HG03039 (cell line): ENCODE measurements around the gene NUAK1.

ENCODE experiments used
- ATAC-seq: cut with Tn5 transposase; IDR thresholded peaks from one replicate; pipeline ENCODE4 v1.9.1; 2021; ENCODE audit warnings: mild to moderate bottlenecking, moderate library complexity; ENCODE audit not compliant: unreplicated experiment

The NUAK1 gene

DNA sequence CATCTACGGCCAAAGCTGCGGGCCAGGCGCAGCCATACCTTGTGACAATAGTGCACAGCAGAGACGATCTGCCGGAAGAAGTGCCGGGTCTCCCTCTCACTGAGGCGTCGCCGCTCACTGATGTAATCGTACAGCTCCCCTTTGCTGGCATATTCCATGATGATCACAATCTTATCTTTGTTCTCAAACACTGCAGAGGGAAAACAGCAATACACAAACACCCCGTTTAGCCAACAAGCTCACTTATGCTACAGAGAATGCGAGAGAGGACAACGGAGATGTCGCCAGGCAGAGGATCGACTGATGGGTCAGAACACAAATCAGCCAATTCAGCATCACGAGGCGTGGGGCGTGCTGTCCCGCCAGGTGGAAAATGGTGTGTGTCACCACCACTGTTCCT is 52.1 kb downstream of the NUAK1 start:
- ATAC-seq: no peak

DNA sequence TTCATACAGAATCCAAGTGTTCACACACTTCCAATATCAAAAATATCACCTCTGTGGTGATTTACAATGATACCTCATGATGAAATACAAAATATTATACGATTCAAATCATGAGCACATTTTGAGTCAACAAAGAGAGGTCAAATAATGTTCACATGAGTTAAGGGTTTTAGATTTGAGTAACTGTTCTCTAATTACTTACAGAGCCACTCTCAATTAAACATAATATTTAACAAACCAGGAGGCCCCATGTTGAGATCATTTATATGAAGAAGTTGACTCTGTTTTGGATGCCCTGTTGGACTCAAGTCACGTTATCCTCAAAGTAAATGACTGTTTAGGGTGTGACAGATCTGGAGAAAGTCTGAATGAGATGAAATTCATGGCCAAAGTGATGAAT is 53.5 kb downstream of the NUAK1 start:
- ATAC-seq: no peak

- no peak for ATAC-seq
These were observed 54.0 kb downstream of the NUAK1 start for GRCh38 chr12:106084759-106085158.

GRCh38 chr12:106084014-106084671 is 54.6 kb downstream of the NUAK1 start:
- no peak for ATAC-seq

DNA sequence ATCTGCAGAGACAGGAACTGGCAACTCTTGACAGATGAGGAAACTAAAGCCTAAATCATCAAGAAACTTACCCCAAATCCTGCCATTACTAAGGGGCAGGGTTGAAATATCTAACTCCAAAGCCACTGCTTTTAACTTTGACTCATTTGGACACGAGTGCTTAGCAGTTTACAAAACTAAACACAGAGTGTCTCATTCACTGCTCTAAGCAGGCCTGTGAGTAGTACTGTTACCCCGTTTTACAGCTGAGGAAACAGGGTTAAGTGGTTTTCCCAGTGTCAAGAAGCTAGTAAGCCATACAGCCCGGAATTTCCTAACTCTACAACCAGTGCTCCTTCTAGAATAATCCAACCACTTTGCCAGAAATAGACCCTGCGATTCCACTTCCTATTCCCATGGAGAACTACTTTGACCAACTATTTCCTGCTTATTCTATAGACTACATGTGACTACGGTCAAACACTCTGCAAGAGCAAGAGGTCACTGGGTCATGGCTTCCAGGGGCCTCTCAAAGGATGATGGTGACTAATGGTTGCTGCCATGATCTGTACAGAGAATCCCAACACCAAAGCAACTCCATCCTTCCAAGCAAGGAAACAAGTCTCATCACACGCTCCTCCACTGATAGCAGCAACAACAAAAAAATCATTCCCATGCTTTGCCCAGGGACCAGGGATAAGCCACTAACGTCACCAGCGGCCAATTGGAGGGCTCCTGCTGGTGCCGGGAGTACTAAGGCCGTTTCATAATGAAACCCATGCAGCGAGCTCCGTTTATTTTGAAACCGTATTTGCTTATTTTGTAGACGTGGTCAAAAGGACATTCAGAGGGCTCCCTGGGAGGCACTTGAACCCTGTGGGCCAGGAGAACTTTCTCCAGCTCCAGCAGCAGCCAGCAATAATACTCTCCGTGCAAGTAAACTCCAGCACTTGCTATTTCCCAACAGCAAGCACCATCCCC is 56.3 kb downstream of the NUAK1 start:
- no peak for ATAC-seq

GRCh38 chr12:106081606-106082005 is 57.1 kb downstream of the NUAK1 start:
- no peak for ATAC-seq

GRCh38 chr12:106080791-106081170 is 58.0 kb downstream of the NUAK1 start:
- ATAC-seq: no peak

DNA sequence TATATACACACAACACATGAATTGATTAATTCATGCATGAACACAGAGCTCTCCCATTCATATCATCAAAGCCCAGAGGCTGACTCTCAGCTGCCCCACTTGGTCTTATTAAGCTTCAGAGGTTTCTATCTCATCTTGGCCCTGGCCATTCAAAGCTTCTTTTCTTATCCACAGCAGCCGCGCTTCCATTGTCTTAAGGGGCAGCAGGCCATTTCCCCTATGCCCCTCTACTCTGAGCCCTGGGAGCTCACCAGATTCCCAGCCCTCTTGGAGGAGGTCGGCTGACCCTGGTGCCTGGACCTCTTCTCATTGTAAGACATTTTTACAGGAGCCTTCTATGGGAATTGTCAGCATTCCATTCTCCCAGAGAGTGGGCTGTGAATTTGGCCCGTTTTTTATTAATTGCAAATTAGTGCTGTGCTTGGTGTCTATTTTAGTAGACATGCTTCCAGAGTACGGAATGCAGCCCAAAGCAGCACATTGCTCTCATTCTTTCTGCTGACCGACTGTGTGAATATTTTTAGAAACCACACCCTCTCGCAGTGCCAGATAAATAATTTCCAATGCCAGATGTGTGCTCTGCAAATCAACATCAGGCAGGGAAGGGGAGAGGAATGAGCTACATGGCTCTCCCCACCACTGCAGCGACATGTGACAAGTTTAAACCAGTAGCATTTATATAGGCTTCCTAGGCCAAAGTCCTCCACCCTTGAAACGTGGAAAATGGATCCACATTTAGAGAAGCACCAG is 58.5 kb downstream of the NUAK1 start:
- no peak for ATAC-seq

- ATAC-seq: no peak
These were observed 59.5 kb downstream of the NUAK1 start for GRCh38 chr12:106079148-106079738.

GRCh38 chr12:106078358-106079010 is 60.3 kb downstream of the NUAK1 start:
- no peak for ATAC-seq

DNA sequence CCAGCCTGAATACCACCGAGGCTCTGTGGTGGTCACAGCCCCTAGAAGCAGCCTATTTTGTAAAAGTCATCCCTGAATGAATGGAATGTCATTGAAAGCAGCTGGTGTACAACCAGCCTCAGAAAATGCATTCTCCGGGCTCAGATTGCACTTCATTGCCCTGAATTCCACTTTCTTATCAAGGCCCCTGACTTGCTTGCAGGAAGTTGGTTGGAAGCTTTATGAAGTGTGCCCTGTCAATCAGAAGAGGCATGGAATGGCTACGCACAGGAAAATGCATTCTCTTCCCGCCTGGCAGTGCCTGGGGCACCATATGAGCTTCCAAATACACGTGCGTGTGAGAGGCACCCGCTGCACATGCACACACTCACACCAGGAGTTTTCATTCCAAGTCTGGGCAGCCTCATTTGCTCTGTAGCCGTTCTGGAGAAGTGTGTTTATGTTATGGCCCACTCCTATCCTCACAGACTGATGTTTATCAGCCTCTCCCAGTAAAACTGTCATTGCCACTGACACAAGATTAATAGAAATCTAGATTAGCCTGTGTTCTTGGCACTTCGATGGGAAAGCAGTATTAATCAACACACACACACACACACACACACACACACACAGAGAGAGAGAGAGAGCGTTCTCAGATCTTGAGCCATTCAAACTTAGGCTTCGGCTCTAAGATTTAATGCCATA is 63.9 kb downstream of the NUAK1 start:
- no peak for ATAC-seq

- no peak for ATAC-seq
These were observed 64.4 kb downstream of the NUAK1 start for GRCh38 chr12:106074361-106074705.

GRCh38 chr12:106073179-106073578 is 65.6 kb downstream of the NUAK1 start:
- ATAC-seq: peak; percentile 44

DNA sequence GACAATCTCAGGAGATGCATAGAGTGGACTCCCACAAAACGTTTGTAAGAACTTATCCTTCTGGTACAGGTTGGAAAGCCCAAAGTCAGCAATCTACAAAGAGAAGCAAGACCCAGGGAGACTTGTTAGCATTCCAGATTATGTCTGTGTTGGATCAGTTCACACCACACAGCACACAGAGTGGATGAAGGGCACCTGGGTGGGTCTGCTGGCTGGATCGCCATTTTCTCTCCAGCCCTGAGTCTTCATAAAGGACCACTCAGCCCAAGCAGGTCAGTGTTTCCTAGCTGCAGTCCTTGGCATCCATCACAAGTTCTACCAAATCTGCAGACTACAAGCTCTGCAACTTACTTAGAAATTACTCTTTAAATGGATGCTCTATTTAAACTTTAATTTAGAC is 66.0 kb downstream of the NUAK1 start:
- no peak for ATAC-seq

- no peak for ATAC-seq
These were observed 67.1 kb downstream of the NUAK1 start for GRCh38 chr12:106071686-106072085.

DNA sequence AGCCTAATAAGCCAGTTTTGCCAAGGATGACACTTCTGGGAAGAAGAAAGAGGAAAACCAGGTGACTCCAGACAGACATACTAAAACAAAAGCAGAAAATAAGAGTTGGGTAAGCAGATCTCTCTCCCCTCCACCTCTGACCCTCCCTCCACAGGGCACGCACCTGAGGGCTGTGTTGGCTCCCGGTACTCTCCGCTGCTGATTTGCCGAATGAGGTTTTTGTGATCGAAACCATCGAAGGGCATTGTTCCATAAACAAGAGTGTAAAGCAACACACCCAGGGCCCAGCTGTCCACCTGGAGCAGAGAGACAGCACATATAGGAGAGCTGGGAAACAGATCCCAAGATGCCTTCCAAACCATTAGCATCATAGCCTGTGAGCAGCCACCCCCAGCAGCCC is 68.1 kb downstream of the NUAK1 start:
- ATAC-seq: no peak

DNA sequence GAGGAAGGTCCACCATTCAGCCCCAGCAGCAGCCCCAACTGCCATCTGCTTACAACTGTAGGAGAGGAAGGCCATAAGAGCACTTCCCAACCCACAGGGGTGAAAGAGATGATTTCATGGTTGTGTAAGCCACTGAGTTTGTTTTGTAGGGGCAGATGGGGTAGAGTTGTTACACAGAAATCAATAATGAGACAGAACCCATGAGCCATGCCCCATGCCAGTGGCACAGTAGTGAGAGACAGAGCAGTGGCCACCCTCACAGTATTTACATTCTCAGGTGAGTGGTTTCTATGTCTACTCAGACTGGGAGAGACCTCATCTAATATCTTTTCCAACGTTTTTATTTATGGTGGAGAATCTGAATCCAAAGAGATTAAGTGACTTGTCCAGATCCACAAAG is 68.6 kb downstream of the NUAK1 start:
- ATAC-seq: no peak

- no peak for ATAC-seq
These were observed 70.5 kb downstream of the NUAK1 start for GRCh38 chr12:106068296-106068695.

- ATAC-seq: no peak
These were observed 71.0 kb downstream of the NUAK1 start for GRCh38 chr12:106067606-106068205.
